ENCODE data around the gene RBM4B. TPM values are rescaled to one million over a fixed set of nuclear protein-coding genes. Genes with fewer than 3 reads are reported as not detected.

Gene RBM4B
- total and polyA plus RNA-seq, 2 of the 13 experiments (the other 11 are each of a cell fraction or from before 2014, with no cell fraction given): 25.8 to 32.4 TPM

DNA sequence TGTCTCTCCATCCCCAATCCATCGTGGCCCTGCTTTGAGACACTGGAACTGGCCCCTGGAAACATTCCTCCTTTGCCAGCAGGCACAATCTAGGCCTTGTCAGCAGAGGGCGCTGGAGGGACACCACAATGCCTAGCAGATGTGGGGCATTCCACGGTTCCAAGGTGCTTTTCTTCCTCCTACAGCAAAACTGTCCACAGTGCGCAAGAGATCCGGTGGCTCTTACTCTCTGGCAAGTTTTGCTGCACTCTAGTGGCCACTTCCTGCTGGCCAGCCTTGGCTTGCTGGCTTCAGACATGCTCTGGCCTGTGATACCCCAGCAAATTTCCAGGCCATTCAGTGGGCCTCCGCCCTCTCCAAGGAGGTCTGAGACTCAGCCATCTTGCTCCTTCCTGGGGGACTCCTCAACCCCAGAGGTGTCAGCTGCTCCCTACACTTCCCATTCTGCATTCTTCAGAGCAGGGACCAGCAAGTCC is 17.1 kb upstream of the RBM4B start (continued):
- no peak for TF ChIP-seq ZNF407 (CRISPR knock-in tag; IDR thresholded peaks at IDR 0.05; ENCODE audit: not compliant biosample characterization)
- no peak for TF ChIP-seq ATM (IDR thresholded peaks at IDR 0.05; ENCODE audit: borderline replicate concordance)
- peak; percentile 63; the same call in 1 of the 2 replicates for TF ChIP-seq SSRP1 (CRISPR knock-in tag; IDR thresholded peaks at IDR 0.05)
- TF ChIP-seq, protein P1, sequence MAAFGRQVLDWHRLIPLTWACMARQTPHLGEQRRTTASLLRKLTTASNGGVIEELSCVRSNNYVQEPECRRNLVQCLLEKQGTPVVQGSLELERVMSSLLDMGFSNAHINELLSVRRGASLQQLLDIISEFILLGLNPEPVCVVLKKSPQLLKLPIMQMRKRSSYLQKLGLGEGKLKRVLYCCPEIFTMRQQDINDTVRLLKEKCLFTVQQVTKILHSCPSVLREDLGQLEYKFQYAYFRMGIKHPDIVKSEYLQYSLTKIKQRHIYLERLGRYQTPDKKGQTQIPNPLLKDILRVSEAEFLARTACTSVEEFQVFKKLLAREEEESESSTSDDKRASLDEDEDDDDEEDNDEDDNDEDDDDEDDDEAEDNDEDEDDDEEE (CRISPR knock-in tag; IDR thresholded peaks at IDR 0.05): no peak
- TF ChIP-seq, protein P2, sequence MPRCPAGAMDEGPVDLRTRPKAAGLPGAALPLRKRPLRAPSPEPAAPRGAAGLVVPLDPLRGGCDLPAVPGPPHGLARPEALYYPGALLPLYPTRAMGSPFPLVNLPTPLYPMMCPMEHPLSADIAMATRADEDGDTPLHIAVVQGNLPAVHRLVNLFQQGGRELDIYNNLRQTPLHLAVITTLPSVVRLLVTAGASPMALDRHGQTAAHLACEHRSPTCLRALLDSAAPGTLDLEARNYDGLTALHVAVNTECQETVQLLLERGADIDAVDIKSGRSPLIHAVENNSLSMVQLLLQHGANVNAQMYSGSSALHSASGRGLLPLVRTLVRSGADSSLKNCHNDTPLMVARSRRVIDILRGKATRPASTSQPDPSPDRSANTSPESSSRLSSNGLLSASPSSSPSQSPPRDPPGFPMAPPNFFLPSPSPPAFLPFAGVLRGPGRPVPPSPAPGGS (CRISPR knock-in tag; IDR thresholded peaks at IDR 0.05): 0 out of 2 replicates have a peak, but pooled peaks have one; percentile 54
- TF ChIP-seq ZNF20 (CRISPR knock-in tag; IDR thresholded peaks at IDR 0.05): no peak
- TF ChIP-seq, protein P3, sequence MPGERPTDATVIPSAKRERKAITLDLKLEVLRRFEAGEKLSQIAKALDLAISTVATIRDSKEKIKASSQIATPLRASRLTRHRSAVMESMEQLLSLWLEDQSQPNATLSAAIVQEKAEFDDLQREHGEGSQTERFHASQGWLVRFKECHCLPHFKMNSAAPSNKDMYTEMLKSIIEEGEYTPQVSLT (CRISPR knock-in tag; IDR thresholded peaks at IDR 0.05; ENCODE audit: borderline replicate concordance, low read depth): no peak
- TF ChIP-seq HDAC6 (IDR thresholded peaks at IDR 0.05; ENCODE audit: low read depth, low read length): no peak
- TF ChIP-seq KIAA2018 (CRISPR knock-in tag; IDR thresholded peaks at IDR 0.05; ENCODE audit: borderline replicate concordance): no peak

Measured in HepG2 (cell line).